Osteoblast (primary cell): Measurements from ENCODE around the gene ANTKMT. TPM values are rescaled to one million over a fixed set of nuclear protein-coding genes. Genes with fewer than 3 reads are reported as not detected.
"Not testable (repeated sequence)": the region's sequence is repeated elsewhere in the genome, so short reads cannot be mapped to it uniquely, and the experiment has no call there.

ENCODE experiments used
- DNase-seq: peaks from one replicate; pipeline ENCODE4 v3.0.0; 2011; ENCODE audit warnings: low spot score, mixed read lengths; ENCODE audit not compliant: insufficient read length; ENCODE audit errors: missing footprints
- H2AFZ ChIP-seq: 2 replicates; pipeline ENCODE4 v1.6.0; 2011; ENCODE audit warnings: mild to moderate bottlenecking, low read length
- H3K27ac ChIP-seq: 2 replicates; pipeline ENCODE4 v1.5.1; 2011; ENCODE audit warnings: mild to moderate bottlenecking, low read depth, low read length, moderate library complexity
- H3K27me3 ChIP-seq: 2 replicates; pipeline ENCODE4 v1.6.0; 2012; ENCODE audit warnings: mild to moderate bottlenecking, control low read depth, inconsistent platforms, low read length, moderate library complexity; ENCODE audit not compliant: insufficient read depth
- H3K36me3 ChIP-seq: 2 replicates; pipeline ENCODE4 v1.5.1; 2011; ENCODE audit warnings: mild to moderate bottlenecking, low read length, control low read depth, moderate library complexity; ENCODE audit not compliant: insufficient read depth
- H3K4me1 ChIP-seq: 2 replicates; pipeline ENCODE4 v1.5.1; 2011; ENCODE audit warnings: mild to moderate bottlenecking, low read length, control low read depth, moderate library complexity; ENCODE audit not compliant: insufficient read depth
- H3K4me2 ChIP-seq: 2 replicates; pipeline ENCODE4 v1.6.0; 2011; ENCODE audit warnings: mild to moderate bottlenecking, low read length; ENCODE audit not compliant: insufficient read depth
- H3K4me3 ChIP-seq: fragments of 200-600 bp; sonication (generic); 3 replicates; pipeline ENCODE4 v1.5.1; 2012; ENCODE audit warnings: mild to moderate bottlenecking, low read length, inconsistent platforms; ENCODE audit not compliant: insufficient read depth
- H3K79me2 ChIP-seq: 2 replicates; pipeline ENCODE4 v1.6.0; 2012; ENCODE audit warnings: mild to moderate bottlenecking, low read length, control low read depth, inconsistent platforms; ENCODE audit not compliant: insufficient read depth
- H3K9me3 ChIP-seq: 2 replicates; pipeline ENCODE4 v1.5.1; 2011; ENCODE audit warnings: low read depth, low read length, control low read depth
- H4K20me1 ChIP-seq: 2 replicates; pipeline ENCODE4 v1.6.0; 2012; ENCODE audit warnings: mild to moderate bottlenecking, low read length, control low read depth; ENCODE audit not compliant: insufficient read depth
- total RNA-seq: library from RNA; depleted of rRNA; stranded (reverse); fragments of >200 nt; gene quantifications from 2 replicates; pipeline ENCODE4 v1.2.3, GENCODE V29; 2012
- TF ChIP-seq, protein P1 (sequence below): IDR thresholded peaks from 2 replicates; pipeline ENCODE4 v1.5.1; 2011; ENCODE audit warnings: mild to moderate bottlenecking, low read depth, low read length, moderate library complexity; ENCODE audit errors: extremely low read depth

ANTKMT gene
- total RNA-seq, 1 donor, result 21.7 TPM

- H3K79me2 ChIP-seq, result peaks cover 8% of the 10 kb centered on the region
- no peaks in the 10 kb centered on the region for H3K9me3 ChIP-seq
- peaks cover 4% of the 10 kb centered on the region for H3K36me3 ChIP-seq
- no peak for DNase-seq
- TF ChIP-seq, protein P1, sequence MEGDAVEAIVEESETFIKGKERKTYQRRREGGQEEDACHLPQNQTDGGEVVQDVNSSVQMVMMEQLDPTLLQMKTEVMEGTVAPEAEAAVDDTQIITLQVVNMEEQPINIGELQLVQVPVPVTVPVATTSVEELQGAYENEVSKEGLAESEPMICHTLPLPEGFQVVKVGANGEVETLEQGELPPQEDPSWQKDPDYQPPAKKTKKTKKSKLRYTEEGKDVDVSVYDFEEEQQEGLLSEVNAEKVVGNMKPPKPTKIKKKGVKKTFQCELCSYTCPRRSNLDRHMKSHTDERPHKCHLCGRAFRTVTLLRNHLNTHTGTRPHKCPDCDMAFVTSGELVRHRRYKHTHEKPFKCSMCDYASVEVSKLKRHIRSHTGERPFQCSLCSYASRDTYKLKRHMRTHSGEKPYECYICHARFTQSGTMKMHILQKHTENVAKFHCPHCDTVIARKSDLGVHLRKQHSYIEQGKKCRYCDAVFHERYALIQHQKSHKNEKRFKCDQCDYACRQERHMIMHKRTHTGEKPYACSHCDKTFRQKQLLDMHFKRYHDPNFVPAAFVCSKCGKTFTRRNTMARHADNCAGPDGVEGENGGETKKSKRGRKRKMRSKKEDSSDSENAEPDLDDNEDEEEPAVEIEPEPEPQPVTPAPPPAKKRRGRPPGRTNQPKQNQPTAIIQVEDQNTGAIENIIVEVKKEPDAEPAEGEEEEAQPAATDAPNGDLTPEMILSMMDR, result no peak
- no peaks in the 10 kb centered on the region for H3K27me3 ChIP-seq
- H4K20me1 ChIP-seq, result peaks cover 4% of the 10 kb centered on the region
- peaks cover 12% of the 10 kb centered on the region for H3K4me1 ChIP-seq
- H3K4me3 ChIP-seq, result no peak overlapping the region
- no peak overlapping the region for H3K27ac ChIP-seq
- H3K4me2 ChIP-seq, result no peak overlapping the region
- H2AFZ ChIP-seq, result no peak overlapping the region
Observed at GRCh38 chr16:741986-742629, 21.2 kb downstream of the ANTKMT start.

GRCh38 chr16:742894-743293, 21.9 kb downstream of the ANTKMT start:
- H3K36me3 ChIP-seq, H3K79me2 ChIP-seq, H3K4me3 ChIP-seq, H3K9me3 ChIP-seq, H4K20me1 ChIP-seq, H3K4me2 ChIP-seq, DNase-seq, H2AFZ ChIP-seq, H3K27ac ChIP-seq, H3K27me3 ChIP-seq: not testable (repeated sequence)
- H3K4me1 ChIP-seq, result peaks cover 12% of the 10 kb centered on the region

GRCh38 chr16:743794-744500, 23.0 kb downstream of the ANTKMT start:
- no peaks in the 10 kb centered on the region for H3K36me3 ChIP-seq
- no peak for DNase-seq
- no peak overlapping the region for H3K4me3 ChIP-seq
- no peak overlapping the region for H2AFZ ChIP-seq
- H3K27ac ChIP-seq, result no peak overlapping the region
- no peaks in the 10 kb centered on the region for H3K27me3 ChIP-seq
- TF ChIP-seq, protein P1, result no peak
- H3K9me3 ChIP-seq, result no peaks in the 10 kb centered on the region
- peaks cover 4% of the 10 kb centered on the region for H4K20me1 ChIP-seq
- H3K79me2 ChIP-seq, result peaks cover 8% of the 10 kb centered on the region
- peaks cover 12% of the 10 kb centered on the region for H3K4me1 ChIP-seq
- no peak overlapping the region for H3K4me2 ChIP-seq

DNA sequence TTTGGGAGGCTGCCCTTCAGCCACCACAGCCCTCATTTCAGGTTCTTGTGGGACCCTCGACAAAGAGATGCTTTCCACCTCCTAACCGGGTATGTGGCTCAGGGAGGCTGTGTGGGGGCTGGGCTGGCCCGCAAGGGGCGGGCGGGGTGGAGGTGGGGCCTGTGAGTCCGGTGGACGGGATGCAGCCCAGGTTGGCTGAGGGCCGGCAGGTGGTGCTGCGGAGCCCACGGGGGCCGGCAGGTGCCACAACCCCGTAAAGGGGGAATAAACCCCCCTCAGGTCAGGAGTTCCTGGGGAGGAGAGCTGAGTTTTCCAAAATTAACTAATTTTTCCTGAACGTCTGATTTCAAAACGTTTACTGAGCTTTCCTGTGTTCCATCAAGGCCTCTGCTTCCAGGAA, 24.8 kb downstream of the ANTKMT start:
- no peak overlapping the region for H3K27ac ChIP-seq
- H3K79me2 ChIP-seq, result no peaks in the 10 kb centered on the region
- H3K4me2 ChIP-seq, result no peak overlapping the region
- TF ChIP-seq, protein P1, result no peak
- H3K4me3 ChIP-seq, result no peak overlapping the region
- H2AFZ ChIP-seq, result no peak overlapping the region
- DNase-seq, result no peak
- H3K9me3 ChIP-seq, result no peaks in the 10 kb centered on the region
- no peaks in the 10 kb centered on the region for H4K20me1 ChIP-seq
- H3K27me3 ChIP-seq, result no peaks in the 10 kb centered on the region
- peaks cover 4% of the 10 kb centered on the region for H3K4me1 ChIP-seq
- H3K36me3 ChIP-seq, result no peaks in the 10 kb centered on the region
